Measurements from ENCODE around the gene CDCA7L. TPM values are rescaled to one million over a fixed set of nuclear protein-coding genes. Genes with fewer than 3 reads are reported as not detected.

The CDCA7L gene, protein sequence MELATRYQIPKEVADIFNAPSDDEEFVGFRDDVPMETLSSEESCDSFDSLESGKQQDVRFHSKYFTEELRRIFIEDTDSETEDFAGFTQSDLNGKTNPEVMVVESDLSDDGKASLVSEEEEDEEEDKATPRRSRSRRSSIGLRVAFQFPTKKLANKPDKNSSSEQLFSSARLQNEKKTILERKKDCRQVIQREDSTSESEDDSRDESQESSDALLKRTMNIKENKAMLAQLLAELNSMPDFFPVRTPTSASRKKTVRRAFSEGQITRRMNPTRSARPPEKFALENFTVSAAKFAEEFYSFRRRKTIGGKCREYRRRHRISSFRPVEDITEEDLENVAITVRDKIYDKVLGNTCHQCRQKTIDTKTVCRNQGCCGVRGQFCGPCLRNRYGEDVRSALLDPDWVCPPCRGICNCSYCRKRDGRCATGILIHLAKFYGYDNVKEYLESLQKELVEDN
- total RNA-seq (2014; rRNA removed; shearing (Covaris generic)) = 156 and 216 TPM in 2 replicates

DNA sequence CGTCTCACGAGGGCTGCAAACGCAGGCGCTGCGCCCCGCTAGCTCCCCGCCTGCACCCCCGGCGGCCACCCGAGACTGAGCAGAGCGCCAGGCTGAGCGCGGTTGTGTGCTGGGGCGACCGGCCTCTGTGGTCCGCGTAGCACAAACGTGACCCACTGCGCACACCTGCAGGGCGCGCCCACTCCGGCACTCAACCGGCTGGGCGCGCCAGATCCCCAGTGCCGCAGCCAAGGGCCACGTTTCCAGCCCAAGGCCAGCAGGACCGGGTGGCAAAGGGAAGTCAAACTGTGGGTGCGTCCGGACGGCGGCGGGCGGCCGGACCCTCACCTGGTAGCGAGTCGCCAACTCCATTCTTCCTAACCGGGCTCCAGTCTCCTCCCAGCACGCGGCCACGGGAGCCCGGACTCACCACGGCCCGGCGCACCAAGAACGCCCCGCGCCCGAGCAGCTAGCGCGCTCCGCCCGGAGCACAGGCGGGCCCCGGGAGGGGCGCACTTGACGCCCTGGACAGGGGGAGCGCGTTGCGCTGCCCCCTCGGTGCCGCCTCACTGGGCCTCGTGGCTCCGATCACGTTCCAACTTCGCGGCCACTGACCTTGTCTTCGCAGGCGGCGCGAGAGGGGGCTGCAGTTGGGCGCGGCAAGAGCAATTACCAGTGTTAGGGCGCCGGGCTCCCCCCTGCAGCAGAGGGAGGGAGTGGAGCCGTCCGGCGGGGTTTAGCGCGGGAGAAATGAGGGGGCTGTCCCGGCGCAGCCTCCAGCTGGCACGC is at the start of gene CDCA7L:
Gene CDCA7L, minus strand, starts transcription at position 446 of the 768 bp plus-strand sequence. Its CDS starts 95 bp downstream, at position 351.
- in situ Hi-C loops (cut with HindIII; ENCODE audit: low sequenced_read_pairs) = no loop called here
- DNase-seq (ENCODE audit: low spot score) = peak; percentile 56

DNA sequence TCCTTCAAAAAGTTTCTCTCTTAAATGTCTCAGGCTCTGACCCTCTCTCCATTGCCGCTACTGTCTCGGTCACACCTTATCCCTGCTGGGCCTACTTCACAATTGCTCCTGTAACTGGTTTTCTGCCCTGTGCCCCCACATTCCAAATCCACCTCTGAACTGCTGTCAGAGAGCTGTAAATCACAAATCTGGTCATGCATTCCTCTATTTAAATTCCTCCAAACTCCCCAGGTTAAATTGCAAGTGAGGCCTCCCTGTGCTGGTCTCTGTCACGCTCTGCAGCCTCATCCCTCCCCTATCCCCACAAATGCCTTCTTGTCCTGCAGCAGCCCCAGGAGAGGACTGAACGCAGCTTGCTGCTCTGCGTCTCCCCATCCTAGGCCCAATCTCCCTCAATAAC is 40.4 kb upstream of the CDCA7L start:
- in situ Hi-C loops (cut with HindIII; ENCODE audit: low sequenced_read_pairs) = no loop called here
- no peak for DNase-seq (ENCODE audit: low spot score)

DNA sequence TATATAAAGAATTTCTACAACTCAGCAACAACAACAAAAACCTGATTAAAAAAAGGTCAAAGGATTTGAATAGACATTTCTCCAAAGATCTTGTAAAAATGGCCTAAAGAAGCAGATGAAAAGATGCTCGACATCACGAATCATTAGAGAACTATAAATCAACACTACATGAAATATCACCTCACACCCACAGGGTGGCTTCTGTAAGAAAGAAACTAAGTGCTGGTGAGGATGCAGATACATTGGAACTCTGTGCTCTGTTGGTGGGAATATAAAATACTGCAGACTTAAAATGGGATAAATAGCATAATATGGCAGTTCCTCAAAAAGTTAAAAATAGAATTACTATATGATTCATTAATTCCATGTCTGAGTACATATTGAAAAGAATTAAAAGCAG is 38.3 kb upstream of the CDCA7L start:
- no peak for DNase-seq (ENCODE audit: low spot score)
- in situ Hi-C loops (cut with HindIII; ENCODE audit: low sequenced_read_pairs) = no loop called here

DNA sequence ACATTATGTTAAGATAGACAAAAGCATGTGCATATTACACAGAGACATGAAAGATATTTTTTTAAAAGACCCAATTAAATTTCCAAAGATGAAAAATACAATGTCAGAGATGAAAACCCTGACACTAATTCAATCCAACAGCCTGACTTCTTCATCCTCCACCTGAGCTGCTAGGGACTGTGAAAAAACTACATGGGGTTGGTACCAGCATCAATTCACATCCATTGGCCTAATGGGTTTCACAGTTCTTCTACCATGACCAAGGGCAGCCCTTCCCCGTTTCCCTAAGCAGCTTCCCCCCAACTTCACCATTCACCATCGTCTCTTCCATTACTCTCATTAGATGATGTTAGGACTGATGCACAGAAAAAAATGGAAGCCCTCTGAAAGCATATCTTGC is 37.4 kb upstream of the CDCA7L start:
- in situ Hi-C loops (cut with HindIII; ENCODE audit: low sequenced_read_pairs) = no loop called here
- no peak for DNase-seq (ENCODE audit: low spot score)

DNA sequence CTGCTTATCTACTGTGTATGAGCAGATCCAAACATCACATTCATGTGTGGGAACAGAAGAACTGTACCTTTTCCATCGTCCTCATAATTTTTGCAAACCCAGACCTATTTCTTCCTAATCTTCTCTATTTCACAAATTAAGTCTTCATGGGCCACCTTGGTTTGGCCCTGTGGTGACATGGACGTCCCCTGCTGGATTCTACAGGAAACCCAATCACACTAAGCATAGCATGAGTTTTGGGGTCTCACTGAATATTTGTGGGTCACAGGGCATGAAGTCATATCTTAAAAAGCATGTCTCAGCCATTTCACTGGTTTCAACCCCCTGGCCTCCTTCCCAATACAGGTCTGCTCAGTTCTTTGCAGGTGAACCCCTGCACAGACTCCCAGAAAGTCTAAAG is 35.8 kb upstream of the CDCA7L start:
- in situ Hi-C loops (cut with HindIII; ENCODE audit: low sequenced_read_pairs) = no loop called here
- no peak for DNase-seq (ENCODE audit: low spot score)

DNA sequence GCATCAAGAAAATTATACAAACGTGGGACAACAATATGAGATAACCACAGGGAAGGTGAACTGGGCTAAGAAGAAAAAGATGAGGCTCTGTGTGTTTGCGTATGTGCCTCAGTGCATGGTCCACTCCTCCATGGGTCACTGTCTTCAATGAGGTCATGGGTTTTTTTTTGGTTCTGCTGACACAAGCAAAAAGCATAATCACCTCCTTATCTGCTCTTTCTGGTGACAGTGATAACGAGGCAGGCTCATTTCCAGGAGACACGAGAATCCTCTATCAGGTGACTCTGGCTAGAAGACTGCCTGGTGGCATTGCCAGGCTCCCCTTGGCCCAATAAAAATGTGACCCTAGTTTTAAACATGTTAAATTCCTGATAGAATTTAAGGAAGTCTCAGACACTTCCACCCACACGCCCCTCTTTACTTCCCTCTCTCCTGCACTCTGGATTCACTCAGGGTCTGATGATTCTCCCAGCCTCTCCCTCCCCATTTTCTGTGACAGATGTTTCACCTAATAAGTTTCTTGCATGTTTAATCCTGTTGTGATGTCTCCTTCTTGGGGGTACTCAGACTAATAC is 35.3 kb upstream of the CDCA7L start:
- in situ Hi-C loops (cut with HindIII; ENCODE audit: low sequenced_read_pairs) = no loop called here
- no peak for DNase-seq (ENCODE audit: low spot score)

DNA sequence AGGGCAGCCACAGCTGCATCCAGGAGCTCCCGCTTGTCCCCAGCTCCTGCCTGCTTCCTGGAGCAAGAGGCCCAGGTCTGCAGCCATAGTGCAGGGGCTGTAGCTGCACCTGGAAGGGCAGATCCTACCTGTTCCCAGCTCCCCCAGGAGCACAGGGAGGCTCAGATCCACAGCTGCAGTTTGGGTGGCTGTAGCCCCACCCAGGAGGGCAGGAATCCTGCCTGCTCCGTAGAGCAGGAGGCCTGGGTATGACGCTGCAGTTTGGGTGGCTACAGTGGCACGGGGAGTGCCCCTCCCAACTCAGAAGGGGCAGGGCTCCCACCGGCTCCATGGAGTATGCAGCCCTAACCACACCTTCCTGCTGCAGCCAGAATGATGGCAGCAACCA is 26.7 kb upstream of the CDCA7L start:
- no peak for DNase-seq (ENCODE audit: low spot score)
- in situ Hi-C loops (cut with HindIII; ENCODE audit: low sequenced_read_pairs) = no loop called here

DNA sequence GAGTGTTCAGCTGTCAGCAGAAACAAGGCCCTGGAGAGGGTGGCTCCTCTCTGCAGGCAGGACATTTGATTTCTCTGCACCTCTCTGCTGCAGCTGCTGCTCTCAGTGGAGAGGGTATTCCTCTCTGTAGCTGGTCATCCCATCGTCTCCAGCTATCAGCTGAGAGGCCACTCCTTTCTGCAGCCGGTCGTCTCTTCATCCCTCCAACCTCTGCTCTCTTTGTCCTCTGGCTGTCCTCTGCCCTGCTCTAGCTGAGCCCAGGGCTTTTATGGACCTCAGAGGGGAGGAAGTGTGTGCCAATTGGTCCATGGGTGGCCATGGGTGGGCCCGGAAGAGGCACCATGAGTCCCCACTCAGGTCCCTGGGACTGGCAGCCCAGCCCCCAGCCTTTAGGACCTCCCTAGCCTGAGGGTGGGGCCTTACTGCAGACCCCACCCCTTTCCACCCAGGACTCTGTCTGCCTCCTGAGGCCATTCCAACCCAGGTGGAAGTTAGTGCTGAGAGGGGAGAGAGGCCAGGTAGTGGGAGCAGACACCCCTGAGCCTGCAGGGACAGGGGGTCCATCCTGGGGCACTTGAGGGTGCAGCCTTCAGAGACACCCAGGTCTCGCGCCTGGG is 26.2 kb upstream of the CDCA7L start:
- DNase-seq (ENCODE audit: low spot score) = peak; percentile 9
- in situ Hi-C loops (cut with HindIII; ENCODE audit: low sequenced_read_pairs) = no loop called here

DNA sequence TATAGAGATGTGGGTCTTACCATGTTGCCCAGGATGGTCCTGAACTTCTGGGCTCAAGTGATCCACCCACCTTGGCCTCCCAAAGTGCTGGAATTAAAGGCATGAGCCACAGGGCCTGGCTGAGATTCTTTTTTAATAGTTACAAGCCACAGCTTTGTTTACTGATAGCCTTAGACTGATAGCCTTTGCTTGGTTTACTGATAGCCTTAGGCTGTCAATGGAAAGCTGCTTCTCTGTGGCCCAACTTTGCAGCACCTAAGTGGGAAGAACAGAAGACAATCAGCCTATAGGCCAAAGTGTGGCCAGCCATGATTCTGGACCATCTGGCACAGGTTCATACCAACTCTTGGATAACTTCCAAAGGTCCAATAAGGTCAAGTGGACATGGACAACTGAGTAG is 24.1 kb upstream of the CDCA7L start:
- DNase-seq (ENCODE audit: low spot score) = no peak
- in situ Hi-C loops (cut with HindIII; ENCODE audit: low sequenced_read_pairs) = no loop called here

DNA sequence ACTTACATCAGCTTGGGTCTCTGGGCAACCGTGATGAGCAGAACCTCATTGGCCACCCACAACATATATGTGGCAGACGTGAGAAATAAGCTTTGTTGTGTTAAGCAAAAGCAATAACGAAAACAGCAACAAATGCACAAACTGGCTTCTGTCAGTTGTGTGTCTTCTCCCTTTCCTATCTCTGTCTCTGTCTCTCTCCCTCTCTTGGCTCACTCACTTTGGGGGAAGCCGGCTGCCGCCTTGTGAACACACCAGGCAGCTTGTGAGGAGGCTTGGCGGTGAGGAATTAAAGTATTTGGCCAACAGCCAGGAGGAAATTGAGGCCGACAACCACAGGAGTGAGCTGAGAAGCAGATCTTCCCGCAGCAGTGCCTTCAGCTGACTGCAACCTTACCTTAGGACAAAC is 21.9 kb upstream of the CDCA7L start:
- no peak for DNase-seq (ENCODE audit: low spot score)
- in situ Hi-C loops (cut with HindIII; ENCODE audit: low sequenced_read_pairs) = no loop called here

DNA sequence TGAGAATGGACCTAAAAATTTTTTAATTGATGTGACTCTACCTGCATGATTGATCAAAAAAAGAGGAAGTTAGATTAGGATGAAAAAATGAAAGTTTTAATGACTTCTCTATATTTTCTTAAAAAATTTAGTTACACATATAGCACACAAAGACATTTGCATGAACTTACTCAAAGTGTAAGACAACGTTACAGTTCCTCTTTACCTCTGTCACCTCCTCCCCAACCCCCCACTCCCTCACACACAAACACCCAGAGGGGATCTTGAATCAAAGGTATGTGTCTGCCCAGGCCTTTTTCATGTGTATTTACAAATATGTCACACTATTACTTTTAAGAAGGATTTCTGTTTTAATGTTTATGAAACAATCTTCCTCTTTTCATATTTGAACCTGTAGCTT is 20.6 kb upstream of the CDCA7L start:
- in situ Hi-C loops (cut with HindIII; ENCODE audit: low sequenced_read_pairs) = no loop called here

DNA sequence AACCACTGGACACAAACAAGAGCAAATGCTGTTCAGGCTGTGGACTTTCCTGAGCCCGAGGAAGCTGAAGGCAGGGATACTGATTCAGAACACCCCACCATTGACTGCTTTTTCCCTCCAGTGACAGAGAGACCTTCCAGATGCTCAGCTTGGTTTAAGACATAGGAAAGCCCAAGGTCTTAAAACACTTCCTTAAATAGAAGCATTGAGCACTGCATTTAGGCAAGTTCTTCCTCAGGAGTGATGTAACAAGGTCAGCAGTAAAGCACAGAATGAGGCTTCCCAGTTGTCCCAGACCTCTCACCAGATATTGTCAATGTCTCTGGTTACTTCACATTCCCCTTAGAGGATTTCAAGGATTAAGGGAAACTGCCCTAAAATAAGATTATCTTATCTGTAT is 19.6 kb upstream of the CDCA7L start:
- in situ Hi-C loops (cut with HindIII; ENCODE audit: low sequenced_read_pairs) = no loop called here
- DNase-seq (ENCODE audit: low spot score) = no peak

More for the DNA sequence above, 20.6 kb upstream of the CDCA7L start:
- no peak for DNase-seq (ENCODE audit: low spot score)

DNA sequence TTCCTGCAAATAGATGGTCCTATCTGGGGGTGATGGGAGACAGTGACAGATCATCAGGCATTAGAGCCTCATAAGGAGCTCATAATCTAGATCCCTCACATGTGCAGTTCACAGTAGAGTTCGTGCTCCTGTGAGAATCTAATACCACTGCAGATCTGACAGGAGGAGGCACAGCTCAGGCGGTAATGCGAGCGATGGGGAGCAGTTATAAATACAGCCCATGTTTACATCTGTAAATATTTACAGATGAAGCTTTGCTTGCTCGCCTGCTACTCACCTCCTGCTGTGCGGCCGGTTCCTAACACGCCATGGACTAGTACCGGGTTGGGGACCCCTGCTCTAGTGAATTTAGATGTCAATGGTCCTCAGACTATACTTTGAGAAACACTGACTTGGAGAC is 17.0 kb upstream of the CDCA7L start:
- in situ Hi-C loops (cut with HindIII; ENCODE audit: low sequenced_read_pairs) = no loop called here
- no peak for DNase-seq (ENCODE audit: low spot score)

DNA sequence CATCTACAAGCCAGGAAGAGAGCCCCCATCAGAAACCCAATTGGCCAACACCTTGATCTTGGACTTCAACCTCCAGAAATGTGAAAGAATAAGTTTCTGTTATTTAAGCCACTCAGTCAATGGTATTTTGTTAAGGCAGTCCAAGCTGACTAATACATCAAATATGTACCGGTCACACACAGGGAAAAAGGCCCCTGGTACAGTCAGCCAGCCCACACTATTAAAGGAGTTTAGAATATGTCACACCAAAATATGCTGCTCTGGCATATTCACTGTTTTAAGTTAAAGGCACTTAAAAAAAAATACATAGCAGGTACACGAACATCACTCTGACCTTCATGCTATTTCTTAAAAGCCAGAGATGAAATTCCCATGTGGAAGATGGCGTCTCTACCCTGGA is 15.2 kb upstream of the CDCA7L start:
- DNase-seq (ENCODE audit: low spot score) = no peak

DNA sequence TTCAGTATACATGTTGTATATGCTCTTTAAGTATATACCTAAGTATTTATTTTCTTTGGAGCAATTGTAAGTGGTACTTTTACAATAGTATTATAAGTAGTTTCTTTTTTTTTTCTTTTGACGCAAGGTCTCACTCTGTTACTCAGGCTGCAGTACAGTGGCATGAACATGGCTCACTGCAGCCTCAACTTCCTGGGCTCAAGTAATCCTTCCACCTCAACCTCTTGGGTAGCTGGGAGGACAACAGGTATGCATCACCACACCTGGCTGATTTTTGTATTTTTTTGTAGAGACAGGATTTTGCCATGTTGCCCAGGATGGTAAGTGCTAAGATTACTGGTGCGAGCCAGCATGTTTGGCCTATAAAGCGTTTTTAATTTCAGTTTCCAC is 13.7 kb upstream of the CDCA7L start:
- DNase-seq (ENCODE audit: low spot score) = no peak
- in situ Hi-C loops (cut with HindIII; ENCODE audit: low sequenced_read_pairs) = no loop called here

More for the DNA sequence above, 15.2 kb upstream of the CDCA7L start:
- in situ Hi-C loops (cut with HindIII; ENCODE audit: low sequenced_read_pairs) = no loop called here

DNA sequence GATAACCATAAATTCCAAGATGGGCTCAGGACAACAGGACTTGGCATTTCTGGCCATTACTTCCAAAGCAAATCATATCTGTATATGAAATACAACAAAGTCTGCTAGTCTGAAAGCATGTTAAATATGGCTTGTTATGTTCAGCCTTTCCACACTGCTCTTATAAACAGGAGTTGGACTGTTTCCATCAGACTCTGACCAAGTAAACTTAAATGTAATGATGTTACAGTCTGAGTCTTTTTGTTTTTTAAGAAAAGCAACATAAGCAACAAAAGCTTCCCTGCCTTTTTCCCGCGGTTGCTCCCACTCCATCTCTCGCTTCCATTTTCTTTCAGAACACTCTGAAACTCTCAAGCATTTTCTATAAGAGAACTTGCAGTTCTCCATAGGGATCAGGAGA is 8.1 kb upstream of the CDCA7L start:
- no peak for DNase-seq (ENCODE audit: low spot score)
- in situ Hi-C loops (cut with HindIII; ENCODE audit: low sequenced_read_pairs) = no loop called here

DNA sequence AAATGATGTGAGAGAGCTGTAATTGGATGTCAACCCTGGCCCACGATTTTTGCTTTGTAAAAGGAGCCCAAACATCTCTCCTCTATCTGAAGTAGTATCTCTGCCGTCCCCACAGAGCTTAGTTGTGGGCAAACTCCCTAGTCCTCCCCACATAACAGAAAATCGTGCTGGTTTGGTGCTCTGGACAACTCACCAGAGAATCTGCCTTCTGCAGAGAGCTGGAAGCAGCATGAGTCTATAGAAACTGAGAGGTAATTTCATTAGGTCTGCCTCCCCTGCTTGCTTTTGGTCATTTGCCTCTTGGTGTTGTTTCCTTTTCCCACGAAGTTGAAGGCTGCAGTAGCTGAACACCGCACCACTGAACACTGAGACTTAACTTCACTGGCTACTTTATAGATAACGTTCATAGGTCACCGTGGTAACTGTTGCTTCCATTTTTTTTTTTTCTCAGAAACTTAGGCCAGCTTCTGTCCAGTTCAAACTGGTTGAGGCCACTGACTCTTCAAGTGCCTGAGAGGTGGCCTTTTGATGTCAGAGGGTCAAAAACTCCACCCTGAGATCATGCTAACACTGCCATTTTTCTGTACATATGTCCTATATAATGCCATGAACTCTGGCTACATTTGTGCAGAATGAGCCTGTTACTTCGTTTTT is 3.3 kb upstream of the CDCA7L start:
- in situ Hi-C loops (cut with HindIII; ENCODE audit: low sequenced_read_pairs) = no loop called here
- DNase-seq (ENCODE audit: low spot score) = no peak

DNA sequence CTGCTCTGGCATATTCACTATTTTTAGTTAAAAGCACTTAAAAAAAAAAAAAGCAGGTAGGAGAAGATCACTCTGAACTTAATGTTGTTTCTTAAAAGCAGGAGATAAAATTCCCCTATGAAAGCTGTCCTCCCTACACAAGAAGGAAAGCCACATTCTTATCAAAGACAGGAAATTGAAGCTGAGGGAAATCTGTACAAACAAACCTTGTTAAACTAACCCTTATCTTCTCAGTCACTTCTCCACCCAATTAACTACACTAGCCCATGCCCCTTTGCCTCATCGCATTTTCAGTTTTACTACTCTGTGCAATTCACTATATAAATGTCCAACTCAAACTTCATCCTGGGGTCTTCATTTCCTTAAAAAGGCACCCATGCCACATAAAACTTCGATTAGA is 2.7 kb upstream of the CDCA7L start:
- in situ Hi-C loops (cut with HindIII; ENCODE audit: low sequenced_read_pairs) = no loop called here
- no peak for DNase-seq (ENCODE audit: low spot score)

DNA sequence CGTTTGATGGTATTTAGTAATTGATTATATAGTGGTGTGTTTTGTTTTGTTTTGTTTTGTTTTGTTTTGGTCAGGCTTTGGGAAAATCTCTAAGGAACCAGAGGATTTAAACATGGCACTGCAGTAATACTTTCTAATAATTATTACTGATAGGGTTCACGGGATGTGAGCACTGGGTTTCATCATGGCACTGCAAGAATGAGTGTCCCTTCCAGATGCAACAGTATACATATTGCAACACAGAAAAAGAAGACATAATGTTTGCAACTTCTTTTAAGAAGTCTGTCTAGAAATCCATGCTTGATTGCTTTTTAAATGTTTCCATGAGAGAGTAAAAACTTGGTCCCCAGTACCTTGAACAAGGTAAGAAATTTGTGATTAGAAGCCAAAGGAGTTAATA is 2.2 kb upstream of the CDCA7L start:
- in situ Hi-C loops (cut with HindIII; ENCODE audit: low sequenced_read_pairs) = no loop called here
- no peak for DNase-seq (ENCODE audit: low spot score)
